Measurements from ENCODE around the gene AEBP1.

The AEBP1 gene

DNA sequence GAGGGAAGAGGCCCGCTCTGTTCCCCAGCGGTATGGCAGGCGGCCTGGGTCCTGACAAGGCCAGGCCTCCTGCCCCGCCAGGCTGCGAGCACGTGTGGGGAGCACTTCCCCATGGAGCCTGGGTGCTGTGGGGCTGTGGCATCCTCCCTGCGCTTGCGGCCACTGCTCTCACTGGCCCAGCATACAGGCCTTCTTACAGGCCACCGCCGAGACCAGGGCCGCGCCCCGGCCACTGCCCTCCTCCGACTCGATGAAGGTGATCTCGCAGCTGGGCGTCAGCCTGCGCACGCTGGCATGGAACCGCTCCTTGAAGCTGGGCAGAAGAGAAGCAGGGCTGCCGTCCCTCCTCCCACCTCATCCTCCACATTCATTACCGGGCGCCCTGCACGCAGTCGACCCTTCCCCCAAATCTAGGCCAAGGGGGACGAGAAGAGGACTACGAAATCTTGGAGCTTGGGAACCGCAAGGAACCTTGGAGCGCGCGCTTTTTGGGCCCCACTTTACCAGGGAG lies 40.9 kb downstream of the AEBP1 start:
- TF ChIP-seq, protein P1, sequence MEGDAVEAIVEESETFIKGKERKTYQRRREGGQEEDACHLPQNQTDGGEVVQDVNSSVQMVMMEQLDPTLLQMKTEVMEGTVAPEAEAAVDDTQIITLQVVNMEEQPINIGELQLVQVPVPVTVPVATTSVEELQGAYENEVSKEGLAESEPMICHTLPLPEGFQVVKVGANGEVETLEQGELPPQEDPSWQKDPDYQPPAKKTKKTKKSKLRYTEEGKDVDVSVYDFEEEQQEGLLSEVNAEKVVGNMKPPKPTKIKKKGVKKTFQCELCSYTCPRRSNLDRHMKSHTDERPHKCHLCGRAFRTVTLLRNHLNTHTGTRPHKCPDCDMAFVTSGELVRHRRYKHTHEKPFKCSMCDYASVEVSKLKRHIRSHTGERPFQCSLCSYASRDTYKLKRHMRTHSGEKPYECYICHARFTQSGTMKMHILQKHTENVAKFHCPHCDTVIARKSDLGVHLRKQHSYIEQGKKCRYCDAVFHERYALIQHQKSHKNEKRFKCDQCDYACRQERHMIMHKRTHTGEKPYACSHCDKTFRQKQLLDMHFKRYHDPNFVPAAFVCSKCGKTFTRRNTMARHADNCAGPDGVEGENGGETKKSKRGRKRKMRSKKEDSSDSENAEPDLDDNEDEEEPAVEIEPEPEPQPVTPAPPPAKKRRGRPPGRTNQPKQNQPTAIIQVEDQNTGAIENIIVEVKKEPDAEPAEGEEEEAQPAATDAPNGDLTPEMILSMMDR (IDR thresholded peaks at IDR 0.05; ENCODE audit: control insufficient read depth, extremely low read depth, insufficient read depth), result no peak
- no peak overlapping the region for H3K4me3 ChIP-seq (ENCODE audit: low read depth, low read length)
- DNase-seq (ENCODE audit: low read depth), result no peak

DNA sequence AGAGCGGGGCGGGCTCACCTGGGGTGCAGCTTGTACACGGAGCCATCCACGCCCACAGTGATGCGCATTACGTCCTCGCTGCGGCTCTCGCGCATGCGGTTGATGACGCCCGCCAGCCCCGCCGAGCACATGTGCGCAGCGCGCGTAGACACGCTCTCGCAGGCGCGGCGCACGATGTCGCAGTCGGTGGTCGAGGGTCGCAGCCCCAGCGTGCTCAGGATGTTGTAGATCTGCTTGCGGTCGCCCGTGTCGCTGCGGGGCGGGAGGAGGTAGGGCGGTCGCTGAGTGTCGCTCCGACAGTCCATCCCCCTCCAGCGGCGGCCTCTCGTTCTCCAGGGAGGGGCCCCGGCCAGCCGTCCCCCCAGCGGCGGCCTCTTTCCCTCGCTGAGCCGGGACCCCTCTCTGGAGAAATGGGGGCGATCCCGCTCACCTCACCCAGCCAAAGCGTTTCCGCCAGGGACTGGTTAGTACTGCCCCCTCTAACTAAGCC lies 41.4 kb downstream of the AEBP1 start:
- no peak overlapping the region for H3K4me3 ChIP-seq (ENCODE audit: low read depth, low read length)
- TF ChIP-seq, protein P1 (IDR thresholded peaks at IDR 0.05; ENCODE audit: control insufficient read depth, extremely low read depth, insufficient read depth), result no peak
- DNase-seq (ENCODE audit: low read depth), result no peak

DNA sequence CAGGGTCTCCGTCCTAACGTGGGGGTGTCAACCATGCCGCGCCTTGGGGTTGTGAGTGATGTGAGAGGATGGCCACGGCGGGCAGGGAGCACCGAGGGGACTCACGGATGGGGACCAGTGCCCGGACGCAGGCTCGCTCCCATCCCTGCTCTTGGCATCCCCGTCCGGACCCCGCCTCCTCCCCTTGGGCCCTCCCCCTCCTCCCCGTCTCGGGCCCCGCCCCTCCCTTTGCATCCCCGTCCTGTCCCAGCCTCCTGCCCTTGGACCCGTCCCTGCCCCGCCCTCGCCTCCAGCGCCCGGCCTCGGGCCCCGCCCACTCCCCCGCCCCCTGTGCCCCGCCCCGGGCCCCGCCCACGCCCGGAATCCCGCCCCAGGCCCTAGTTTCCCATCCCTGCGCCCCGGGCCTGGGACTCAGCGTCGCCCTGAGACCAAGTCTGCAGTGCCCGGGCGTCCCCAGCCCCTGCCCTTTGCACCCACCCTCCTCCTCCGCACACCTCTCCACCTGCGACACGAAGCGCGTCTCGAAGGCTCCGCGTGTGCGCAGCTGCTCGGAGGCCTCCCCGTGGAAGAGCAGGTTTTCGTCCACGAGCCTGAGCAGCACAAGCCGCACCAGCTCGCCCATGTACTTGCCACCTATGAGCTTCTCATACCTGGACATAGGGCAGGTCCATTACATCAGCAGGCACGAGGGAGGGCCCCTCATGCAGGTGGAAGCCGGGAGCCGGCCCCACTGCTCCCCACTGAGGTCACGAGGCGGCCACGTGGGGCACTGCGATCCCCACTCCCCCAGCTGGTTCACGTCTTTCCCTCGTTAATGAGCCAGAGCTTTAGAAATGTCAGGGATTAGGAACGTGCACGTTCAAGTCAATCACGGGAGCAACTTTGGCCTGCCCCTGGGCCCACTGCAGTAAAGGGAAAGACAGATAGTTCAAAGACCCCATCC lies 42.1 kb downstream of the AEBP1 start:
- TF ChIP-seq, protein P1 (IDR thresholded peaks at IDR 0.05; ENCODE audit: control insufficient read depth, extremely low read depth, insufficient read depth), result no peak
- no peak overlapping the region for H3K4me3 ChIP-seq (ENCODE audit: low read depth, low read length)
- no peak for DNase-seq (ENCODE audit: low read depth)

- TF ChIP-seq, protein P1 (IDR thresholded peaks at IDR 0.05; ENCODE audit: control insufficient read depth, extremely low read depth, insufficient read depth), result no peak
- DNase-seq (ENCODE audit: low read depth), result no peak
- H3K4me3 ChIP-seq (ENCODE audit: low read depth, low read length), result no peak overlapping the region
Observed at GRCh38 chr7:44147026-44147991, 43.2 kb downstream of the AEBP1 start.

DNA sequence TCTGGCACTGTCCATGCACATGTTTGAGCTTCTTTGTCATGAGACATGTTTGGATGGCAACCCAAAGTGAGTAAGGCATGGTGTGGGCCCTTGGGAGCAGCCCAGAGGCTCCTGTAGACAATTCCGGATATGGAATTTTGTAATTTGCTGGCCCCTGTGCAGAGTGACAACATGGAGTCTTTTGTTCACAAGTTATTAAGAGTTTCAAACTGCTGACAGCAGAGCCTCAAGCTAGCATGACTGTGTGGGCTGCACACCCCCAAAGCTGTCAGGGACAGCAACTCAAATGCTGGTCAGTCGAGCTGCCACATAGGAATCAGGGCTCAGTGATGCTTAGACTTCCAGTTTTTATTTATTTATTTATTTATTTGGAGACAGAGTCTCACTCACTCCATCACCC lies 44.0 kb downstream of the AEBP1 start:
- no peak overlapping the region for H3K4me3 ChIP-seq (ENCODE audit: low read depth, low read length)
- DNase-seq (ENCODE audit: low read depth), result no peak
- TF ChIP-seq, protein P1 (IDR thresholded peaks at IDR 0.05; ENCODE audit: control insufficient read depth, extremely low read depth, insufficient read depth), result no peak

DNA sequence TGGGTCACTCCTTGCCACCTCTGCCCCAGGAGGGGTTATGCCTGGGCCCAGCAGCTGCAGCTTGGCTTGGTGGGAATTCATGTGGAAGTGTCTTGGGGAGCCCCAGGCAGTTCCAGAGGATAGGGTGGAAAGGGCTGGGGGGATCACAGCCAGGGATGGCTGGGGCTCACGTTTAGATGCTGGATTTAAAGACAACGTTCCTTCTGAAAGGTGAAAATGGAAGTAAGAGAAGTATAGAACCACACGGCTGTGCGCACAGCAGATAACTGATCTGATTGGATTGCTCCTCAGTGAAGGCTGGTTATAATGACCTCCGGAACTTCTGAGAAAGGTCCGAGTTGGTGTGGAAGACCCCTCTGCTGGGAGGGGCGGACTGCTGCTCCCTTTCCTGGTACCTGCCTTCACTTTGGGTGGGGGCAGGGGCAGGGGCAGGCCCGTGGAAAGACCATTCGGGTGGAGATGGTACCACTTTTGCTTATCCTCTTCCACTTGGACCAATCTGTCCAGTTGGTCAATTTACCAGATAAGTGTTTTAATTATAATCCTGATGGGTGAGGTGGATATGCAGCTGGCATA lies 44.9 kb downstream of the AEBP1 start:
- TF ChIP-seq, protein P1 (IDR thresholded peaks at IDR 0.05; ENCODE audit: control insufficient read depth, extremely low read depth, insufficient read depth), result no peak
- H3K4me3 ChIP-seq (ENCODE audit: low read depth, low read length), result no peak overlapping the region
- no peak for DNase-seq (ENCODE audit: low read depth)

All from LNCaP clone FGC (cell line).